Neutrophil (primary cell): Measurements from ENCODE around the gene ATP8B3.

Experiments used
- H3K27ac ChIP-seq: fragments of 200-600 bp; sonication (generic); 2 replicates; pipeline ENCODE4 v1.5.1; 2016; ENCODE audit warnings: mild to moderate bottlenecking, moderate library complexity
- H3K27me3 ChIP-seq: fragments of 200-600 bp; sonication (generic); 2 replicates; pipeline ENCODE4 v1.6.0; 2016; ENCODE audit warnings: mild to moderate bottlenecking
- H3K36me3 ChIP-seq: fragments of 200-600 bp; sonication (generic); 2 replicates; pipeline ENCODE4 v1.5.1; 2017
- H3K4me1 ChIP-seq, 2 experiments: fragments of 200-600 bp in 1 of 2; sonication (generic) in 1 of 2; 1 replicate in 1 of 2; 2 replicates in 1 of 2; pipeline versions ENCODE4 v1.5.1 to v1.6.1; 2013 to 2016; ENCODE audit warnings: low read depth in 1 of 2, low read length in 1 of 2, mild to moderate bottlenecking in 1 of 2, moderate library complexity in 1 of 2; ENCODE audit not compliant: control insufficient read depth in 1 of 2, insufficient read depth in 1 of 2
- H3K4me3 ChIP-seq, 2 experiments: fragments of 200-600 bp in 1 of 2; sonication (generic) in 1 of 2; 1 replicate in 1 of 2; 2 replicates in 1 of 2; pipeline ENCODE4 v1.5.1; 2013 to 2016; ENCODE audit warnings: low read depth in 1 of 2, low read length in 1 of 2, mild to moderate bottlenecking in 1 of 2, moderate library complexity in 1 of 2
- H3K9me3 ChIP-seq: fragments of 200-600 bp; sonication (generic); 2 replicates; pipeline ENCODE4 v1.5.1; 2016
- CTCF ChIP-seq: fragments of 200-600 bp; sonication (generic); IDR thresholded peaks from 2 replicates; pipeline ENCODE4 v1.5.1; 2016; ENCODE audit warnings: antibody characterized with exemption

Gene ATP8B3

GRCh38 chr19:1840541-1841115, 28.6 kb upstream of the ATP8B3 start:
- H3K36me3 ChIP-seq: peaks cover 15% of the 10 kb centered on the region
- no peaks in the 10 kb centered on the region for H3K27me3 ChIP-seq
- H3K4me1 ChIP-seq: peaks cover 21 to 25% of the 10 kb centered on the region in 2 experiments
- H3K27ac ChIP-seq: peak overlapping the region; percentile 58
- H3K9me3 ChIP-seq: no peaks in the 10 kb centered on the region
- no peak for TF ChIP-seq CTCF
- no peak overlapping the region for H3K4me3 ChIP-seq

GRCh38 chr19:1839658-1840540, 27.8 kb upstream of the ATP8B3 start:
- no peak overlapping the region for H3K4me3 ChIP-seq
- peaks cover 11% of the 10 kb centered on the region for H3K36me3 ChIP-seq
- H3K4me1 ChIP-seq: peaks cover 18 to 25% of the 10 kb centered on the region in 2 experiments
- H3K27me3 ChIP-seq: no peaks in the 10 kb centered on the region
- no peak for TF ChIP-seq CTCF
- H3K27ac ChIP-seq: peak overlapping the region; percentile 58
- H3K9me3 ChIP-seq: no peaks in the 10 kb centered on the region

GRCh38 chr19:1837625-1838105, 25.6 kb upstream of the ATP8B3 start:
- no peaks in the 10 kb centered on the region for H3K36me3 ChIP-seq
- H3K4me3 ChIP-seq: no peak overlapping the region
- H3K27ac ChIP-seq: peak overlapping the region; percentile 20
- H3K4me1 ChIP-seq: peaks cover 18 to 25% of the 10 kb centered on the region in 2 experiments
- no peaks in the 10 kb centered on the region for H3K9me3 ChIP-seq
- peak; percentile 81 for TF ChIP-seq CTCF
- H3K27me3 ChIP-seq: no peaks in the 10 kb centered on the region

- H3K36me3 ChIP-seq: peaks cover 1% of the 10 kb centered on the region
- no peak overlapping the region for H3K27ac ChIP-seq
- peaks cover 18 to 25% of the 10 kb centered on the region in 2 experiments for H3K4me1 ChIP-seq
These were observed 25.1 kb upstream of the ATP8B3 start for GRCh38 chr19:1837222-1837565.

More at GRCh38 chr19:1837222-1837565, 25.1 kb upstream of the ATP8B3 start:
- no peak for TF ChIP-seq CTCF
- Histone ChIP-seq H3K9me3 (no peaks in the 10 kb centered on the region), H3K4me3 (no peak overlapping the region), H3K27me3 (no peaks in the 10 kb centered on the region)
